Coronary artery (tissue), 2 donors: Measurements from ENCODE around the gene GABRG3.

ENCODE experiments used
- DNase-seq: peaks from one replicate; pipeline ENCODE4 v3.0.0-alpha.2; 2017; ENCODE audit warnings: low spot score
- H3K27ac ChIP-seq, 2 donors: fragments of 200-600 bp; sonication (generic); one replicate each; pipeline ENCODE4 v1.5.1; 2016 to 2019
- H3K4me3 ChIP-seq: fragments of 200-600 bp; sonication (generic); 2 replicates; pipeline ENCODE4 v1.5.1; 2016; ENCODE audit warnings: mild to moderate bottlenecking, moderate library complexity
- CTCF ChIP-seq: fragments of 200-600 bp; sonication (generic); IDR thresholded peaks from one replicate; pipeline ENCODE4 v1.5.1; 2019; ENCODE audit warnings: antibody characterized with exemption

Gene GABRG3

GRCh38 chr15:27086149-27086548 lies 115.2 kb downstream of the GABRG3 start:
- H3K27ac ChIP-seq, result no peak overlapping the region
- H3K4me3 ChIP-seq, result no peak overlapping the region
- no peak for DNase-seq
- TF ChIP-seq CTCF, result no peak

- no peak overlapping the region for H3K27ac ChIP-seq
- TF ChIP-seq CTCF, result no peak
- no peak for DNase-seq
Measured at GRCh38 chr15:27086805-27087204, 115.8 kb downstream of the GABRG3 start.

GRCh38 chr15:27087651-27088583 lies 116.9 kb downstream of the GABRG3 start:
- DNase-seq, result no peak
- Histone ChIP-seq H3K27ac (no peak overlapping the region), H3K4me3 (no peak overlapping the region)
- TF ChIP-seq CTCF, result no peak

More at GRCh38 chr15:27086805-27087204, 115.8 kb downstream of the GABRG3 start:
- H3K4me3 ChIP-seq, result no peak overlapping the region

GRCh38 chr15:27088584-27089232 lies 117.7 kb downstream of the GABRG3 start:
- DNase-seq, result no peak
- no peak overlapping the region for H3K27ac ChIP-seq
- H3K4me3 ChIP-seq, result no peak overlapping the region
- no peak for TF ChIP-seq CTCF

GRCh38 chr15:27089233-27089586 lies 118.2 kb downstream of the GABRG3 start:
- H3K27ac ChIP-seq, result no peak overlapping the region
- H3K4me3 ChIP-seq, result no peak overlapping the region
- no peak for TF ChIP-seq CTCF
- DNase-seq, result no peak

GRCh38 chr15:27089676-27090075 lies 118.7 kb downstream of the GABRG3 start:
- TF ChIP-seq CTCF, result no peak
- DNase-seq, result no peak
- Histone ChIP-seq H3K27ac (no peak overlapping the region), H3K4me3 (no peak overlapping the region)
